Right hindlimb (tissue), 1 donor: ENCODE data around the gene NCOA1.

Source experiments
- DNase-seq: peaks from one replicate; pipeline ENCODE4 v3.0.0-alpha.2; 2018

The NCOA1 gene

DNA sequence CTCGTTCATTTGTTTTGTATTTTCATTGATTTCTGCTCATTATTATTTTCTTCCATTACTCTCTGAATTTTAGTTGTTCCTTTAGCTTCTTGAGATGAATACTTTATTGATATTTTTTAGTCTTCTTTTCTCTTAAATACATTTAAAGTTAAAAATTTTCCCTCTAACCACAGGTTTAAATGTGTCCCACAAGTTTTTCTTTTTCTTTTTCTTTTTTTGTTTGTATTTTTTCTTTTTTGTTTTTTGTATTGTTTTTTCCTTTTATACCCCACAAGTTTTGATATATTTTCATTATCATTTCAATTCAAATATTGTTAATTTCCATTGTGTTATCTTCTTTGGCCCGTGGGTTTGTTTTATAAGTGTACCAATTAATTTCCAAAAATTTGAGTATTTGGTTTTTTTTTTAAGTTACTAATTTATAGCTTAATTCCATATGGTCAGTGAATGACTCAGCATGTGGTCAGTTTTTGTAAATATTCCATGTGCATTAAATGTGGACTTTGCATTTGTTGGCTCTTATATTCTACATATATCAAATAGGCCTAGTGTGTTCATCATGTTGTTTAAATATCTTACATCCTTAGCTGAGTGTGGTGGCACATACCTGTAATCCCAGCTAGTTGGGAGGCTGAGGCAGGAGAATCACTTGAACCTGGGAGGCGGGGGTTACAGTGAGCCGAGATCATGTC lies 318.4 kb downstream of the NCOA1 start:
- DNase-seq = no peak

DNA sequence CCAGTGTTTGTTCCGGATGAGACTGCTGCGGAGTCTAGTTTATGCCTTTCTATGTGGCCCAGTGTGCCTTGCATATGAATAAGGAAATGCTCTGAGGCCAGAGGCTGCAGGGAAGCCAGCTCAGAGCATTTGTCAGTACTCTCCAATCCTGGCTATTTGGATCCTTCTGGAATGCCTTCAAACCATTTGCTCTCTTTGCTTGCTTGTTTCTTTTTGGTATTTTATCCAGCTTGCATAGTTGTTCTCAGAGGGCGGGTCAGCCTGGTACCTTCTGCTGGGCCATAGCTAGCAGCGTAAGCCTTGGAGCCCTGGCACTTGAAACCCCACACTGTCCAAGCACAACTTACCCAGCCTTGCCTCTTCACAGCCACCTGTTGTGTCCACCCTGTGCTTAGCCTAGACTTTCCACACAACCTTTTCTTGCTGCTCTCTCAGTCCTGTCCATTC lies 322.7 kb downstream of the NCOA1 start:
- no peak for DNase-seq

GRCh38 chr2:24814516-24814915 lies 323.5 kb downstream of the NCOA1 start:
- DNase-seq = no peak

- DNase-seq = no peak
Measured at GRCh38 chr2:24815171-24815570, 324.1 kb downstream of the NCOA1 start.

DNA sequence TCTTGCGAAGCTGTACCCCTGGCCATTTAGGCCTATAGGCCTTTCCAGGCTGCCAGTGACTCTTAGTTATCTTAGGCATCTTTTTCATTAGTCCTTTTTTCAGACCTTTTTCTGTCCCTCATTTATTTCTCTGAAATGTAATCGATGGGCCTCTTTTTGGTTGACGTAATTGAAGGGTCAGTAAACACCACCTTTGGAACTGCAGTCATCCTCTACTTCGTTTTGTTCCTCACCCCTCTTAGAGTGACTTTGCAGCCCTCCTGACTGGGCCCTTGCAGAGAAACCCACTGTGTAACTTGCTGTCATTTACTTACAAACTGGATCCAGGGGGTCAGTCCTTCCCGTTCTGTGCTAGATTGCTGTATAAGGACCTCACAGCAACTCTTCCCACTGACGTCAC lies 325.4 kb downstream of the NCOA1 start:
- no peak for DNase-seq

DNA sequence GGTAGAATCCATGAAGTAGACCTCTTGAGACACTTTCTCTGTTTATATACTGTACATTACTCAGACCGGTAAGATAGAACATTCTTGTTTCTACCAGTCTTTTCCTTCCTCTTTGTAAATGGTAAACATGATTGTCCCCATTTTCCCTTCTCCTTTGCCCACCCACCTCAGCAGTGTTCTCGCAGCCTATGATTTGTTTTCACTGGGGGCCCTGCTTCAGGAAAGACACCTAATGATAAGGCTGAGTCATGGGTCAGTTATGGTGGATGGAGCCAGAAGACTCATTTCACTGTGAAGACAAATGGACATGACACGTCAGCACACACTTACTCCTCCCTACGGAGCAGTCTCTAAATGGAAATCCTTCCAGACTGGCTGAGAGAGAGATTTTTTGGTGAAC lies 325.8 kb downstream of the NCOA1 start:
- DNase-seq = no peak

DNA sequence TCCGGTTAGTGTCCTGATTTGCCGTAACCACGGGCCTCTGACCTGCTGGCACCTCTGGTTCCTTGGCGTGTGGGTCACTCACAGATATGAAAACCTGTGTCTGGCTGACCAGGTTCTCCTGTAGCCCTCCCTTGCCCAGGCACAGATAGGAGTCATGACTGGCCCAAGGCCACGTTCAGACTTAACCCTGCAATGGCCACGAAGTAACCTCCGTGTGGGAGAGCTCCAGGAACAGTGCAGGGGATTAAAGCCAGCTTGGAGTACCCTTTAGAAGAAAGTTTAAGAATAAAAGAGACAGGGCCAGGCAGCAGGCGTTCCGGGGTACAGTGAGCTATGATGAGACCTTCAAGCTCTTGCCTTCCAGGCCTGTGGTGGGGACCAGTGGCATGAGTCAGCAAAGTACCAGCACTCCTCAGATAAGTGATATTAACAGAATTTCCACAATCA lies 327.7 kb downstream of the NCOA1 start:
- DNase-seq = no peak

GRCh38 chr2:24819442-24820174 lies 328.6 kb downstream of the NCOA1 start:
- DNase-seq = no peak

- no peak for DNase-seq
Measured at GRCh38 chr2:24820175-24820513, 329.1 kb downstream of the NCOA1 start.
